Activated CD4-positive, CD25-positive, alpha-beta regulatory T cell (primary cell): ENCODE measurements around the gene ADA.
"Not testable (repeated sequence)": the region's sequence is repeated elsewhere in the genome, so short reads cannot be mapped to it uniquely, and the experiment has no call there.

Experiments
- DNase-seq, 4 experiments: peaks; one replicate each; lab custom pipeline; 2025; lab: John Stamatoyannopoulos, UW

ADA gene

DNA sequence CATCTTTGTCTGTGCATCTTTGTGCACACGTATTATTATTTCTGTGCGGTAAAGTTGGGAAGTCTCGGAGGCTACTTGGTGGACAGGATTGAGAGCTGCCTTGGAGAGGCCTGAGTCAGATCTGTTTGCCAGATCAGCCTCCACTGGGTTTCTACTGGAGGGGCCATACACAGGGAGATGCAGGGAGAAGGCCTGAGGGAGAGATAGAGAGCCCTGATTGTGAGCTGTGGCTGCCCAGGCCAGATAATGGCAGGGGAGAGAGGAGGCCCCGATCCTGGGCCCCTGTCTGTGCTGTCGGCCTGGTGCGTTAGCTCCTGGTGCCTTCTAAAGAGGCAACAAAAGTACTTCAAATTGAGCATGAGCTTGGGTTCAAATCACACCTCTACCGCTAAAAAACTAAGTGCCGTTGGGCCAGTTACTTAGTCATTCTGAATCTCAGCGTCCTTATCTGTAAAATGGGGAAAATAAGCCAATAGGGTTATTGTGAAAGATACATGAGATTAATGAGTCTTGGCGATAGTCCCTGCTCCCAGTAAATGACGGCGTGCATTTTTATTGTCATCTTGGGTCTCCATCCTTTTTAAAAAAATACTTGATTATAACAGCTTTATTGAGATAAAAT lies 27.6 kb upstream of the ADA start:
- no peak for DNase-seq

DNA sequence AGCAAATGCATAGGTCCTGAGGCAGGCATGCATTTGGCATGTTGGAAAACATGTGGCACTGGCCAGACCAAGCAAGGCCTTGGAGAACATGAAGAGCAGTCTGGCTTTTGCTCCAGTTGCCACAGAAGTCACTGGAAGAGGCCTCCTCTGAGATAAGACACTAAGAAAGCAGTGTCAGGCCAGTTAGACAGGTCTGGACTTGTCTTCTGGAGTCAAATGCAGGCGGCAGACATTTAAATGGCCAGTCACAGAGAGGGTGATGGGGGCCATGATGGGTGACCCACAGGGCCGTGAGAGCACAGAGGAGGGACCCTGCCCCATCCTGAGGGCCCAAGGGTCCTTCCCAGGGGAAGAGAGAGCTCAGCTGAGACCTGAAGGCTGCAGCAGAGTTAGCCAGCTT lies 26.7 kb upstream of the ADA start:
- DNase-seq: no peak

DNA sequence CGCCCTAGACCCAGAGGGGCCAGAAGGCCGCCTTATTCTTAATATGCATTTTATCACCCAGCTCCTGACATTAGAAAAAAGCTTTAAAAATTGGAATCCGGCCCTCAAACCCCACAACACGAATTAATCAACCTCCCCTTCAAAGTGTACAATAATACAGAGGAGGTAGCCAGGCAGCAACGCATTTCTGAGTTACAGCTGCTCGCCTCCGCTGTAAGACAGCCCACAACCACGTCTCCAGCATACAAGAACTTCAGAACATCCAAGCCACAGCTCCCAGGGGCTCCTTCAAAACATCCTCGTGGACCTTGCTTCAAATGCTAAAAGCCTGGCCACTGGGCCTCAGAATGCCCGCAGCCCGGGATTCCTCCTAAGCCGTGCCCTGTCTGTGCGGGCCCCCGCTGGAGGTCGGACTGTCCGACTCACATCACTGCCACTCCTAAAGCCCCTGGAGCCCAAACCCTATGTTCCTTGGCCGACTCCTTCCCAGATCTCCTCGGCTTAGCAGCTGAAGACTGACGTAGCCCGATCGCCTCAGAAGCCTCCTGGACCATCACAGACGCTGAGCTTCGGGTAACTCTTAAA lies 20.9 kb upstream of the ADA start:
- not testable (repeated sequence) for DNase-seq

- DNase-seq: peak in 3 of 4 experiments; percentile 21 to 42 (median 35)
Measured at GRCh38 chr20:44671541-44671940, 20.0 kb upstream of the ADA start.

DNA sequence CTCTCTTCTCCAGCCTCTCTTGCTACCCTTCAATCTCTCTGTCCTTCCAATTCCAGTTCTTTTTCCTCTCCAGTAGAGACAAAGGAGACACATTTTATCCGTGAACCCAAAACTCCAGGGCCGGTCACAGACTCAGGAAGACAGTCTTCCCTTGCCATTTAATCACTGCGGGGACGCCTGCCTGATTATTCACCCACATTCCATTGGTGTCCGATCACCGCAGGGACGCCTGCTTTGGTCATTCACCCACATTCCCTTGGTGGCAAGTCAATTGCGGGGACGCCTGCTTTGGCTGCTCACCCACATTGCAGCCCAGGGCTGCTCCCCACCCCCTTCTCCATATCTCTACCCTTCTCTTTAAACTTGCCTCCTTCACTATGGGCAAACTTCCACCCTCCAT lies 19.4 kb upstream of the ADA start:
- DNase-seq: not testable (repeated sequence)

DNA sequence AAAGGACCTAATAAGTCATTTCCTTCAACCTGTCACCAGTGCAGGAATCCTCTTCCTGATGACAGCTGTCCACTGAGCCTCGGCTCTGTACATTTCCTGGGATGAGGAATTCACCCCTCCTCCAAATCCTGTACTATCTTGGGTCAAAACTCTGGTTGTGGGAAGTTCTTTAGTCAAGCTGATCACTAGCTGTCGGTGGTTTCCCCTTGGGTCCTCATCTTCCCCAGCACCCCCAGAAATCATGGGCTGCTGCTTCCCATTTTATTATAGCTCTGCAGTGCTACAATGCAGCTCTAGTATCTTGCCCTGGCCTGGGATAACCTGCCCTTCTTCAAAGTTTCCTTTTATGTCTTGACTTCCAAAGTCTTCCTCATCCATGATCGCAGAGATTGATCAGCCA lies 14.6 kb upstream of the ADA start:
- DNase-seq: no peak

- DNase-seq: no peak
Measured at GRCh38 chr20:44664131-44664530, 12.6 kb upstream of the ADA start.

- no peak for DNase-seq
Measured at GRCh38 chr20:44662261-44662660, 10.8 kb upstream of the ADA start.

GRCh38 chr20:44660581-44660980 lies 9.1 kb upstream of the ADA start:
- no peak for DNase-seq

DNA sequence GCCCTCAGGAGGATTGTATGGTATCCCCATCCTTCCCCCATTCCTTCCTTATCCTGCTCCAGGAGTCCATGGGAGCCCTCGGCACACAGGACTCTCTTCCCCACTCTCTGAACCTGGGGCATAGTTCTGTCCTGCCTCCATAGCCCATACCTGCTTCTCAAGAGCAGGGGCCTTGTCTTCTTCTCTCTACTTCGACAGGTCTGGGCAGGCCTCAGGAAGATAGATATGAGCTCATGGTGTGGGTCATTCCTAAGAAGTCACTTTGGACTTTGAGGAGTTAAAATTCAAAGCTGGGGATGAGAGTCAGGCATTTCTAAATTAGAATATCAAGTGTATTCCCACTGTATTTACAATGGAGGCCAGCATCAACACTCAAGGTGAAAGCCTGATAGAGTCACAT lies 8.4 kb upstream of the ADA start:
- DNase-seq: no peak

- no peak for DNase-seq
Measured at GRCh38 chr20:44658810-44659209, 7.3 kb upstream of the ADA start.

DNA sequence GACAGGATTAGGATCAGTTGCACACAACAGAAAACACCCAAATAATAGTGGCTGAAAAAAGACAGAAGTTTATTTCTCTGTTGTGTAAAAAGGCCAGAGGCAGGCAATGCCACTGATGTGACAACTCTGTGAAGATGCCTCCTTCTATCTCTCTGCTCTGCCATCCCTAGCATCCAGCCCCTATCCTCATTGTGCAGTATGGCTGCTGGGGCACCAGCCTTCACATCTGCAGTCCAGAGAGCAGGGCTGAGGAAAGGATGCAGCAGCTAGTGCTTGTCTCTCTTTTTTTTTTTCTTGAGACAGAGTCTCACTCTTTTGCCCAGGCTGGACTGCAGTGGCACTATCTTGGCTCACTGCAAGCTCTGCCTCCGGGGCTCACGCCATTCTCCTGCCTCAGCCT lies 6.4 kb upstream of the ADA start:
- DNase-seq: no peak

- DNase-seq: no peak
Measured at GRCh38 chr20:44656448-44656847, 4.9 kb upstream of the ADA start.

GRCh38 chr20:44654210-44654609 lies 2.7 kb upstream of the ADA start:
- not testable (repeated sequence) for DNase-seq

GRCh38 chr20:44653546-44653945 lies 2.0 kb upstream of the ADA start:
- DNase-seq: no peak

DNA sequence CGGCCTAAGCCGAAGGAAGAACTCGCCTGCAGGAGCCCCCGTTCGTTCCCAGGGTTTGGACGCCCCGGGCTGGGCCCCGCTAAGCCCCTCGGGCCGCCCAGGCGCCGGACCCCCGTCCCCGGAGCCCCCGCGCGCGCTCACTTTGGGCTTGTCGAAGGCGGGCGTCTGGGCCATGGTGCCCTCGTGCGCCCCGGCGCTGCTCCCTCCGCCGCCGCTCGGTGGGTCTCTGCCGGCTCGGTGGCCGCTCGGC lies 140 bp downstream of the ADA start:
- no peak for DNase-seq

DNA sequence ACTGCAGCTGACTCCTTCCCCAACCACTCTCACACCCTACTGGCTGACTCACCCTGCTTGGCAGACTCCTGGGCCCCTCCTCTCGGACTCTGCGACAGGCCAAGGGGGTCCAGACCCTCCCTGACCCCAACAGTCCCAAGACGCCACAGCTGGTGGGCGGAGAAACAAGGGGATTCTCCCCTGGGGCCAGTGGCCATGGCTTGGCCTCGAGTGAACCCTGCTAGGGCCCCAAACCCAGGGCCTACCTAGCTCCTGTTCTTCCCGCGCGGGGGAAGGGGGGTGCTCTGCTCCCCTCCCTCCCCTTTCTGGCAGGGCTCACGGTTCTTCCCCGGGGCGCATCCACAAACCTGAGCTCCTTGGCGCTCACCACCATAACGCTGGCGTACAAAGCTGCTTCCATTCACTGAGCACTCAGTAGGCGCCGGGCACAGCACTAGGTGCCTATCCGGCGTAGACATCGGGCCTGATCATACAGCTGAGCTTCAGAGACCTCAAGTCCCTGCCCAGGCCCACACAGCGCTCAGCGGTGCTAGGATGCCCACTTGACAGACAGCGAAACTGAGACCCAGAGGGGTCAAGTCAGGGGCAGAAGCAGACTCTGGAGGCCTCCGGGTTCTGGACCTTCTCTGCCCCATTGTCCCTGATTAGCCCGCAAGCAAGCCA lies 597 bp downstream of the ADA start:
- DNase-seq: no peak

GRCh38 chr20:44649976-44650375 lies 1.5 kb downstream of the ADA start:
- no peak for DNase-seq

- DNase-seq: no peak
Measured at GRCh38 chr20:44649126-44649525, 2.4 kb downstream of the ADA start.

DNA sequence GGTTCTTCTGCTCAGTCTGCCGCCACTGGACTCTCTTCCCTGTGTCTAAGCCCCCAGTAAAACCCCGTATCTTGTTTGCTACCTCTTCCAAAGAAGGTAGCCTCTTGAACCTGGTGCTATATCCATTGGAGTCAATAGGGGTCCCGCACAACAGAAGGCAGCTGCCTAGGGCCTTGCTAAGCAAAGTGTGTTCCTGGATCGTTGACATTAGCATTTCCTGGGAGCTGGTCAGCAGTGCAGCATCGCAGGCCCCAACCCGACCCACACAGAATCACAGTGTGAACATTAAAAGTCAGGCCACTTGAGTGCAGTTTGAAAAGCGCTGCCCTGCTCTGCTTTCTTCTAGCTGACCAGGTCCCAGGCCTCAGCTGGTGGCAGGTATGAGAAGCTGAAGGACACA lies 2.9 kb downstream of the ADA start:
- no peak for DNase-seq

GRCh38 chr20:44648068-44648467 lies 3.4 kb downstream of the ADA start:
- no peak for DNase-seq

GRCh38 chr20:44646641-44647274 lies 4.7 kb downstream of the ADA start:
- no peak for DNase-seq

- no peak for DNase-seq
Measured at GRCh38 chr20:44646023-44646640, 5.4 kb downstream of the ADA start.
